GM23248 (cell line): Measurements from ENCODE around the gene PHF21B.

Experiments used
- EZH2 ChIP-seq: fragments of 200-600 bp; sonication (generic); IDR thresholded peaks from 2 replicates; pipeline ENCODE4 v1.6.1; 2018; ENCODE audit warnings: antibody characterized with exemption, mild to moderate bottlenecking; ENCODE audit not compliant: insufficient read depth, poor library complexity, severe bottlenecking
- EZH2phosphoT487 ChIP-seq: fragments of 200-600 bp; sonication (generic); IDR thresholded peaks from 2 replicates; pipeline ENCODE4 v1.6.1; 2018; ENCODE audit warnings: antibody characterized with exemption, moderate library complexity, mild to moderate bottlenecking, low read depth; ENCODE audit not compliant: insufficient read depth

DNA sequence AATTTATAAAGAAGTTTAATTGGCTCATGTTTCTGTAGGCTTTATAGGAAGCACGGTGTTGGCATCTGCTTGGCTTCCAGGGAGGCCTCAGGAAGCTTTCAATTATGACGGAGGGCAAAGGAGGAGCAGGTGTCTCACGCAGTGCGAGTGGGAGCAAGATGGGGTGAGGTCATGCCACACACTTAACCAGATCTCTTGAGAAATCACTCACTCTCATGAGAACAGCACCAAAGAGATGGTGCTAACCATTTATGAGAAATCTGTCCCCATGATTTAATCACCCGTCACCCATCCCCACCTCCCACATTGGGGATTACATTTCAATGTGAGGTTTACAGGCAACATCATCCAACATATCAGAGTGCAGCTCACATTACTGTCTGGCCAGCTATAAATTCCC is 153.9 kb downstream of the PHF21B start:
- no peak for TF ChIP-seq EZH2phosphoT487
- no peak for TF ChIP-seq EZH2
